Skeletal muscle satellite cell (primary cell): ENCODE measurements around the gene MS4A6E.

Experiments used
- H3K27me3 ChIP-seq: 2 replicates; pipeline ENCODE4 v1.7.0; 2013; ENCODE audit warnings: low read length; ENCODE audit not compliant: control insufficient read depth, insufficient read depth
- H3K36me3 ChIP-seq: 2 replicates; pipeline ENCODE4 v1.7.0; 2013; ENCODE audit warnings: mild to moderate bottlenecking, control low read depth, low read length; ENCODE audit not compliant: insufficient read depth
- H3K4me1 ChIP-seq: 2 replicates; pipeline ENCODE4 v1.7.0; 2013; ENCODE audit warnings: low read length; ENCODE audit not compliant: control insufficient read depth, insufficient read depth
- H3K4me2 ChIP-seq: 2 replicates; pipeline ENCODE4 v1.7.0; 2013; ENCODE audit warnings: mild to moderate bottlenecking, low read length
- H3K4me3 ChIP-seq: 2 replicates; pipeline ENCODE4 v1.7.0; 2013; ENCODE audit warnings: low read length
- H3K9ac ChIP-seq: 2 replicates; pipeline ENCODE4 v1.7.0; 2013; ENCODE audit warnings: mild to moderate bottlenecking, low read depth, low read length, moderate library complexity
- H3K9me3 ChIP-seq: replicated peaks from 2 replicates; pipeline ENCODE4 v1.7.0; 2013; ENCODE audit warnings: mild to moderate bottlenecking, control low read depth, low read length

Gene MS4A6E

DNA sequence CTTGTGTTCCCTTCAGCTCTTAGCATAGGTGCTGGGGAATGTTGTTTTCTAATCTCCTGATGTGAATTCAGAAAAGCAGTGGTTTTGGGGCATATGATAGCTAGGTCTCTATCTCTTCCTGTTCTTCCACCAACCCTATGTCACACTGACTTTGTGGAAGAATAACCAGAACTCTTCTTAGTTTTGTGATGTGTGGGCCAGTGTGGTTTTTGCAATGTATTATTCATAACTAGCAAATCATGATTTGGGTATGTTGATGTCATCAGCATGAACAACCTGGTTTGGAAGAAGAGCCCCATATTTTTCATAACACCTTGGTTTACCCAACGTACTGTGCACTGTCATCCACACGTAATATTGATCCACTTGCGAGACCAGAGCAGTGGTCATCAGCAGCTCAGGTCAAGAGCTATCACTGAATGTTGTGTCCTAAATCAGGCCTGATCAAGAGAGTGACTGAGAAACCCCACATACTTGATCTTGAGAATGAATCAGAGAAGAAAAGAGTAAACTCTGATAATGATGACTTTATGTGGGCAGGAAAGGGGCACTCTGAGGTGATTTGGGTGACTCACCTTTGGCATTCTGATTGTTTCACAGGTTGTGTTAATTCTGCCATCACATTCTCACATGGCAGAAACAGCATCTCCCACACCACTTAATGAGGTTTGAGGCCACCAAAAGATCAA lies 19.4 kb upstream of the MS4A6E start:
- Histone ChIP-seq H3K9ac (no peak overlapping the region), H3K4me1 (no peaks in the 10 kb centered on the region), H3K9me3 (peaks cover 3% of the 10 kb centered on the region), H3K36me3 (no peaks in the 10 kb centered on the region), H3K4me3 (no peak overlapping the region), H3K27me3 (no peaks in the 10 kb centered on the region), H3K4me2 (no peak overlapping the region)

DNA sequence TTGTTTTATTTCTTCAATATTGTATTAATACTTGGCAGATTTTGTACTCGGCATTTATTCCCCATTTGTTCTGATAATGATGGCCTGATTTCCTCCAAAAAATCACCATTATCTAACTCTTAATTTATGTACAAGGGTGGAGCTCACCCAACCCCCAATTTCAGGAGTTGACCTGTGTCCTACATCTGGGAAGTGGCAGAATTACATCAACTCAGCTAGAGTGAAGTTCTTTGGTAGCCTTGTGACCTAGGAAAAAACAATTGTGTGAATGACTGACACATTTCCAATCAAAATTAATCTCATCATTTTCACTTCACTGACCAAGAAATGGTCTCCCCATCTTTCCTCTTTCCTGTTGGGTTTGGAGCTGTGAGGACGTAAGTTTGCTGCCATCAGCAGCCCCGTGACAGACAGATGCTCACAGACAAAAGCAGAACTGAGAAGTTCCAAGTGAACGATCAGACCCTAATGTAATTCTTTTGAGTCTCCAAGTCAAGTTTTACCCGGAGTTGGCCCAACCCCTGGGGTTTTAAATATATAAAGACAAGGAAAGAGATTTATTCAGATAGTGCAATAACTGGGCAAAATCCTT lies 16.6 kb upstream of the MS4A6E start:
- H3K27me3 ChIP-seq: no peaks in the 10 kb centered on the region
- H3K4me3 ChIP-seq: no peak overlapping the region
- no peak overlapping the region for H3K4me2 ChIP-seq
- no peaks in the 10 kb centered on the region for H3K36me3 ChIP-seq
- peaks cover 3% of the 10 kb centered on the region for H3K9me3 ChIP-seq
- no peaks in the 10 kb centered on the region for H3K4me1 ChIP-seq
- no peak overlapping the region for H3K9ac ChIP-seq

DNA sequence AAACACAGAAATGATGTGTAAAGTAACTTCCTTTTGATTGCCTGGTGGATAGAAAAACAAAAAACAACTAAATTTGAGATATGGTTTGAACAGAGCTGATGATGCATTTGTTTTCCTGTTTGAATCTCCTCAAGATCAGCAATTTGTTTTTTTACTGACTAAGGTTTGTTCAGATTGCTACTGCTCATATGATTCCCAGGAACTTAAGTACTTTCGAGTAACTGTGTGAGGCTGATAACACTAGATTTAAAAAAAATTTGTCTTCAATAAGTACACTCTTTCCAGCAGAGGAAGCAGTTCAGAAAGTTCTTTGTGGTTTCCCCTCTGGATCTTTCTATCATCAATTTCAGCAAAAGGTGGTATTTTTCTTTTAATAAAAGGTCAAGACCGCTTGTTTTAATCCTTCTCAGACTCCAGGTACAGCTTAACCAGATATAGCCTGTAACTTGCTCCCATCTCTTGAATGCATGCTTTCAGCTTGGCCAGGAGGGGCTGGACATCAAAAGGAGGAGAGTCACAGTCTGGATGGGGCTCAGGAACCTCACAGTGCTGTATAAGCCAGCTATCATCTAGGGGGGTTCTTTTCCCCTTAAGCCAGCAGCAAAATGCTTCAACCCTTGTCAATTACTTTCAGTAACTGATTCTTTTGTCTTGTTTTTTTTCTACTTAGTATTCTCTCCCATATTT lies 12.3 kb upstream of the MS4A6E start:
- Histone ChIP-seq H3K27me3 (no peaks in the 10 kb centered on the region), H3K4me1 (no peaks in the 10 kb centered on the region), H3K9ac (no peak overlapping the region), H3K9me3 (no peaks in the 10 kb centered on the region), H3K4me2 (no peak overlapping the region), H3K36me3 (no peaks in the 10 kb centered on the region), H3K4me3 (no peak overlapping the region)

DNA sequence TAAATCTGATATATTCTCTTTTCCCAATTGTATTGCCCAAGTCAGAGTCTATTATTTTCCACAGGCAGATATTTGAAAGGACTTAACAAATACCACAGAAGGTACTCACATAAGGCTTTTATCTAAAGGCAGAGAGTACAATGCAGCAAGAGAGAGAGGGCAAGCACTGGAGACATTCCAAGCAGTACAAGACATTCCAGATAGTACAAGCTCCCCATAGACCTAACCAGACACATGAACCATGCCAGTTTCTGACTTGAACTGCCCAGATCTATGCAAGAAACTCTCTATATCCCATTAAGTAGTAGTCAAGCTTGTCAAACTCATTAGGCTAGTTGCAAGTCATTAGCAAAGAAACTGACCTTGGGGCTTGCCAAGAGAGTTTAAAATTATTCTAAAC lies 11.2 kb upstream of the MS4A6E start:
- H3K4me3 ChIP-seq: no peak overlapping the region
- H3K27me3 ChIP-seq: no peaks in the 10 kb centered on the region
- no peaks in the 10 kb centered on the region for H3K36me3 ChIP-seq
- H3K9me3 ChIP-seq: no peaks in the 10 kb centered on the region
- no peak overlapping the region for H3K9ac ChIP-seq
- no peak overlapping the region for H3K4me2 ChIP-seq
- no peaks in the 10 kb centered on the region for H3K4me1 ChIP-seq

DNA sequence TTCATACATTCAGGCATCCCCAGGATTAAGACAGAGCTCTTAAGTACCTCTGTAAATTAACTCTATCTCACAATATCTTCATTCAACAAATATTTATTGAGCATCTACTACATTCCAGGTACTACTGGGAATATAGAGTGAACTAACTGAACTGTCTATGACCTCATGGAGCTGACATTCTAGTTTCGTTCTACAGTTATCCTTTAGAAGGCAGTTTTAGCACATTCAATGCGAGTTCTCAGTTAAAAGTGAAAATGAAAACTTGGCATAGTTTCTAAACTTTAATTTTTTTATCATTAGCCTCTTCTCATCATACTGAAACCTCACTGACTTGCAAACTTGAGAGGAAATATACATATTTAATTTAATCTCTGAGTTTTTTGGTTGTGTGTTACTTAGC lies 10.7 kb upstream of the MS4A6E start:
- Histone ChIP-seq H3K4me1 (no peaks in the 10 kb centered on the region), H3K9me3 (no peaks in the 10 kb centered on the region), H3K9ac (no peak overlapping the region), H3K27me3 (no peaks in the 10 kb centered on the region), H3K4me3 (no peak overlapping the region), H3K36me3 (no peaks in the 10 kb centered on the region), H3K4me2 (no peak overlapping the region)

DNA sequence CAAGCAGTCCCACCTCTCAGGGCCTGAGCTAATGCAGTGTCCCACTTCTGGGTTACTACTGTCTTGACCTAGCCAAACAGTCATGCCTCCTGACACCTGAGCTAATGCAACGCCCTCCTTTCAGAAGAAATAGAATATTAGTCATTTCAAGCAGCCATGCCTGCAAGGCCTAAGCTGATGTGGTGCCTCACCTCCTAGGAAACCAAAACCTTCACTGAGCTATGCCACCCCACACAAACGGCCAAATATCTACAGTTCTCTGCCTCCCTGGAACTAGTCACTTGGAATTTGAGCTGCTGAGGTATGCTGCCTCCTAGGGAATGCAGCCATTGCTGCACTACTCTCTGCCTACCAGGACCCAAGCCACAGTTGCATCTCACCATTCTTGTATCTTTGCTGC lies 8.3 kb upstream of the MS4A6E start:
- no peaks in the 10 kb centered on the region for H3K27me3 ChIP-seq
- no peak overlapping the region for H3K9ac ChIP-seq
- H3K4me3 ChIP-seq: no peak overlapping the region
- H3K36me3 ChIP-seq: no peaks in the 10 kb centered on the region
- no peaks in the 10 kb centered on the region for H3K4me1 ChIP-seq
- no peak overlapping the region for H3K4me2 ChIP-seq
- H3K9me3 ChIP-seq: no peaks in the 10 kb centered on the region

DNA sequence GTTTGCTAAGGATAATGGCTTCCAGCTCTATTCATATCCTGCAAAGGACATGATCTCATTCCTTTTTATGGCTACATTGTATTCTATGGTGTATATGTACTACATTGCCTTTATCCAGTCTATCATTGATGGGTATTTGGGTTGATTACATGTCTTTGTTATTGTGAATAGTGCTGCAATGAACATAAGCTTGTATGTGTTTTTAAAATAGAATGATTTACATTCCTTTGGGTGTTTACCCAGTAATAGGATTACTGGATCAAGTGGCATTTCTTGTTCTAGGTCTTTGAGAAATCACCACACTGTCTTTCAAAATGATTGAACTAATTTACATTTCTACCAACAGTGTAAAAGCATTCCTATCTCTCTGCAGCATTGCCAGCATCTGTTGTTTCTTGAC lies 6.0 kb upstream of the MS4A6E start:
- no peak overlapping the region for H3K4me2 ChIP-seq
- no peak overlapping the region for H3K9ac ChIP-seq
- H3K4me3 ChIP-seq: no peak overlapping the region
- no peaks in the 10 kb centered on the region for H3K9me3 ChIP-seq
- no peaks in the 10 kb centered on the region for H3K36me3 ChIP-seq
- no peaks in the 10 kb centered on the region for H3K4me1 ChIP-seq
- no peaks in the 10 kb centered on the region for H3K27me3 ChIP-seq

DNA sequence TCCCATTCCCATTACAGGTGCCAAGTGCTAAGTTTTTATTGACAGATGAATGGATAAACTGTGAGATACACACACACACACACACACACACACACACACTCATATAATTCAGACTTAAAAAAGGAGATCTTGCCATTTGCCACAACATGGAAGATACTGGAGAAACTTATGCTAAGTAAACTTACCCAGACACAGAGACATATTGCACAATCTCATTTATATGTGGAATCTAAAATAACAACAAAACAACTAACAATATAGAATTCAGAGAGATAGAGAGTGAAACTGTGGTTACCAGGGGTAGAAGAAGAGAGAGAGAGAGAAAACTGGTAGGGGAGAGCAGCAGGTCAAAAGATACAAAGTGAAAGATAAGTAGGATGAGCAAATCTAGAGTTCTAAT lies 1.4 kb downstream of the MS4A6E start:
- Histone ChIP-seq H3K9me3 (no peaks in the 10 kb centered on the region), H3K9ac (no peak overlapping the region), H3K36me3 (no peaks in the 10 kb centered on the region), H3K4me1 (no peaks in the 10 kb centered on the region), H3K4me3 (no peak overlapping the region), H3K4me2 (no peak overlapping the region), H3K27me3 (no peaks in the 10 kb centered on the region)

DNA sequence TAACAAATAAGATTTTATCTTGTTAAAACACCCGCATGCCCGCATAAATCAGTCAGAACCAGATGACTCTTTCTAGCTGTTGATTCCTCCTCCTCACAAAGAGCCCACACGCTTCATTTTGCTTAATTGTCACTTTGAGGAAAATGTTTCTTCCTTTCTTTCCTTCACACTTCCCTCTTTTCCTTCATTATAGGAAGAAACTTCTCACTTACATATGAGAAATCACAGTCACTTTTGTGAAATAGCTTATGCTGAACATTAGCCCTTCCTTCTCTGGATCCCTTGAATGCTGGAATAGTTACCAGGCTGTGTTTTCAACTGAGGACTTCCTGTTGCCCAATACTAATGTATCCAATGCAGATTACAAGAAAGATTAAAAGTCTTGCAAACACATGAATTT lies 5.8 kb downstream of the MS4A6E start:
- Histone ChIP-seq H3K9ac (no peak overlapping the region), H3K36me3 (no peaks in the 10 kb centered on the region), H3K4me2 (no peak overlapping the region), H3K27me3 (no peaks in the 10 kb centered on the region), H3K9me3 (no peaks in the 10 kb centered on the region), H3K4me1 (no peaks in the 10 kb centered on the region), H3K4me3 (no peak overlapping the region)

DNA sequence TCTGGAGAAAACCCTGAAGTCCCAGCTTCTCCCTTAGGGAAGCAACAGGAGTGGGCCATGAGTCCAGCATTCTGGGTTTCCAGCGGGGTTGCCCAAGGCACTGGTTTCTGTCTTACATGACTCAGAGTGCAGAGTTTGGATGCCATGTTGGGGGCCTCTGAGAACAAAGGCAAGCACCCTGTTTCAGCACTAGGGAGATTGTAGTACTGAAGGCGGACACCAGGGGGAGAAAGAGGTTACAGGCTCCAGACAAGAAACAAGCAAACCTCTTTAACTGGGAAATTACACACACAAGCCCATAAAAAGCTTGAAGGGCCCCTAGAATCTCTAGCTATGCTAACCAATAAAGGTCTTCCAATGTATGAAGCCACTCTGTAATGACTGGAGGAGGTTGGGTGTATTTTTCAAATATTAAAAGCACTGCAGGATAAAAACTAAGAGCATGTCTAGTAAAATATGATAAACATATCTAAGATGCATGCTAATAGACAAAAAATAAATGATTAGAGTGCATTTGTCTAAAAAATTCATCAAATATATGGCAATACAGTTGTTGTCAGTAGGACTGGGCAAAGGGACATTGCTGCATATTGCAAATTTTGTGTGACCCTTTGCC lies 7.1 kb downstream of the MS4A6E start:
- H3K36me3 ChIP-seq: no peaks in the 10 kb centered on the region
- no peaks in the 10 kb centered on the region for H3K27me3 ChIP-seq
- no peak overlapping the region for H3K4me3 ChIP-seq
- no peak overlapping the region for H3K9ac ChIP-seq
- no peak overlapping the region for H3K4me2 ChIP-seq
- no peaks in the 10 kb centered on the region for H3K9me3 ChIP-seq
- H3K4me1 ChIP-seq: no peaks in the 10 kb centered on the region

DNA sequence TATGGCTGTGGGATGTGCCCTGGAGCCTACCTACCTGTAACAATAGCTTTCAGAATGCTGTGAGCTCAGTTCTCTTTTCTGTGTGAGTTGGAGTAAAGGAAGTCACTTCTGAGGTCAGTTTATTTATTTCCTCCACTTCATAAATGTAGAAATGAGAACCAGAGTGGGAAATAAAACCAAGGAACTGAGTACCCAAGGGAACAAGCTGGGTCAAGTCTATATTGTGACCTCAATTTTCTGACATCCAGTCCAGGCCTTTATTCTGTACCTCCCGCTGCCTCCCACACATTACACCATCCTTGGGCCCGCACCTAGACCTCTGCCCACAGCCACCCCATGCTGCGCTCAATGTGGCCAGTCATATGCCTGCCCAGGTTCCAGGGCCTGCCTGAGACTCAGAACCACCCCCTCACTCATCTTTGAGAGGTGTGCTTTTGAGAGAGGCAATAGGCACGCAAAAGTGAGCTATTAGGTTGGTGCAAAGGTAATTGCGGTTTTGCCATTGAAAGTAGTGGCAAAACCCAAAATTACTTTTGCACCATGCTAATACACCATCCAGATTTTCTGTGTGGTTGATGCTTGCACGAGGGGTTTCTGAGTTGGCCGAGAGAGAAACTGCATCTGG lies 9.8 kb downstream of the MS4A6E start:
- H3K36me3 ChIP-seq: no peaks in the 10 kb centered on the region
- no peak overlapping the region for H3K4me2 ChIP-seq
- no peaks in the 10 kb centered on the region for H3K4me1 ChIP-seq
- H3K9me3 ChIP-seq: no peaks in the 10 kb centered on the region
- H3K9ac ChIP-seq: no peak overlapping the region
- no peaks in the 10 kb centered on the region for H3K27me3 ChIP-seq
- H3K4me3 ChIP-seq: no peak overlapping the region
